GM04503 (cell line): ENCODE results near the gene ZNF865.
A peak's percentile ranks its signal among the peaks of the same experiment; 100 is the strongest.

Source experiments
- DNase-seq: peaks from one replicate; pipeline ENCODE4 v3.0.0-alpha.2; 2012; ENCODE audit warnings: low read depth

ZNF865 gene

DNA sequence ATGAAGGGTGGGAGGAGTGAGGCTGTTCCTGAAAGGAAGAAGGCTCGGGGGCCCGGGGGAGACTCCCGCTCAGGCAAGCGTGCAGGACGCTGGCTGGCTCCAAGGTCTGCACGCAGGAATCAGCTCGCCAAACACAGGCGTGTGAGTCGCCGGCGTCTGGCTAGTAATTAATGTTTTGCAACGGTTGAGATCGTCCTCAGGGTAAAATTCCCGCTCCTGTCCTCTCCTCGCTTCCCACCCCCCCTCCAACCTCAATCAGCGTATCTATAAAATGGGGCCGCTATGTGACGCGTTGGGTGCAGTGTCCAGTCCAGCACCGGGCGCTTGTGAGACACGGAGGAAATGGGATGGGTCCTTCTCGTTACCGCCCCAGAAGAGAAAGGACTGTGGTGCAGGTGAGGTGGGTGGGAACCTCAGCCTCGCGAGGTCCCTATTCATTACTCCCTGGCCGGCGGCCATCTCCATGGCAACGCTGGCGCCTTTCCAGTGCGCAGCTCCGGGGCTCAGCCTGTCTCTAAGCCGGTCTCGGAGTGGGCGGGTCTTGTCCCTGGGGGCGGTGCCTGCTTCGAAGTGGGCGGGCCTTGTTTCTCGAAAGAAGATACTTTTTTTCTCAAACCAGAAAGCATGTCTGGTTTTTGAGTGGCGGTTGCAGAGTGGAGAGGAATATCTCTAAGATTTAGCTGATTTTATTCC lies 18.3 kb upstream of the ZNF865 start:
- no peak for DNase-seq

GRCh38 chr19:55588738-55589137 lies 16.7 kb upstream of the ZNF865 start:
- no peak for DNase-seq

- no peak for DNase-seq
Observed at GRCh38 chr19:55590109-55590508, 15.3 kb upstream of the ZNF865 start.

DNA sequence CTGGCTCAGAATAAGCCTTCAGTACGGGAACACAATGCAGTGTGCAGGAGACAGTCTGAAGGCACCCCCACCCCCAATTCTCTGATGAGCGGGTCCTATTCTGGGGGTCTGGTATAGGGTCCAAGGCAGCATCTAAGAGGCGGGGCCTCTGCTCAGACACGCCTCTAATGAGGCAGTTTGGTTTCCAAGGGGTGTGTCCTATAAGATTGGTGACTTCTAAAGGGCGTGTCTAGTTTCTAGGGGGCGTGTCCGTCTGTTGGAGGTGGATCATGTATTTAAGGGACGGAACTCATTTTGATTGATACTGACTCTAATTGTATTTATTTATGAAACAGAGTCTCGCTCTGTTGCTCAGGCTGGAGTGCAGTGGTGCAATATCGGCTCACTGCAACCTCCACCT lies 14.8 kb upstream of the ZNF865 start:
- DNase-seq: no peak

DNA sequence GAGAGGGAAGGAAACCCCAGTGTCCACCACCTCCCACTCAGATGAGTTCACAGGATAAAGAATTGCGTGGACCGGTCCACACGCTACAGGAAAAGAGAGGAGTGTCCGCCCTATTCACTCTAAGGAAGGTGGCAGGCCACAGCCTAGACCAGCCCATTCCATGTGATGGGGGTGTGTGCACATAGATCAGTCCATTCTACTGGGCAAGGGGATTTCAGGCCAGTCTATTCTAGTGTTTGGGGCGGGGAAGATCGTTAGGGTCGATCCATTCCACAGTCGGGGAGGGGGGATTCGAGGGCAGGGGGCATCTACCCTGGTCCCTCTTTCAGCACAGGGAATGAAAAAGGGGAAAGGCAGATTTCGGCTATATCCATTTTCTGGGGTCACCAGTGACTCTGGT lies 13.9 kb upstream of the ZNF865 start:
- DNase-seq: no peak

DNA sequence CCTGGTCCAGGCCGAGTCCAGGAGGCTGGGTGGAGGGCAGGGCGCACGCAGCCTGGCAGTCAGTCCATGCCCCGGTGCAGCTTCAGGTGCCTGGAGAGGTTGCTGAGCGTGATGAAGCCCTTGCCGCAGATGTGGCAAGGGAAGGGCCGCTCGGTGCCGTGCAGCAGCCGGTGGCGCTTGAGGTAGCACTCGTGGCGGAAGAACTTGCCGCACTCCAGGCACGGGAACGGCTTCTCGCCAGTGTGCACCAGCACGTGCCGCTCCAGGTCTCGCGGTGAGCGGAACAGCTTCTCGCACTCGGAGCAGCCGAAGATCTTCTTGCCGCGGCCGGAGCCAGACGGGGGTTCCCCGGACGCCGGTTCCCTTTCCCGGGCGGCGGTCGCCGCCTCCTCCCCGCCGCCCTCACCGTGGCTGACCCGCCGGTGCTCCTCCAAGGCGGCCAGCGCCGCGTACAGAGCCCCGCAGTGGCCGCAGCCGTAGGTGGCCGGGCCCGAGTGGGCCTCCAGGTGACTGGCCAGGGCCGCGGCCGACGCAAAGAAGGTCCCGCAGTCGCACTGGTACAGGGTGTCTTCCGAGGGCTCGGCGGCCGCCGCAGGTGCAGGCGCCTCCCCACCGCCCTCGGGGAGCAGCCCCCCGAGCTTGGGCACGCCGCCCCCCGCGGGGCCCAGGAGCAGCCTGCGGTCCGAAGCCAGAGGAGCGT lies 12.9 kb upstream of the ZNF865 start:
- no peak for DNase-seq

DNA sequence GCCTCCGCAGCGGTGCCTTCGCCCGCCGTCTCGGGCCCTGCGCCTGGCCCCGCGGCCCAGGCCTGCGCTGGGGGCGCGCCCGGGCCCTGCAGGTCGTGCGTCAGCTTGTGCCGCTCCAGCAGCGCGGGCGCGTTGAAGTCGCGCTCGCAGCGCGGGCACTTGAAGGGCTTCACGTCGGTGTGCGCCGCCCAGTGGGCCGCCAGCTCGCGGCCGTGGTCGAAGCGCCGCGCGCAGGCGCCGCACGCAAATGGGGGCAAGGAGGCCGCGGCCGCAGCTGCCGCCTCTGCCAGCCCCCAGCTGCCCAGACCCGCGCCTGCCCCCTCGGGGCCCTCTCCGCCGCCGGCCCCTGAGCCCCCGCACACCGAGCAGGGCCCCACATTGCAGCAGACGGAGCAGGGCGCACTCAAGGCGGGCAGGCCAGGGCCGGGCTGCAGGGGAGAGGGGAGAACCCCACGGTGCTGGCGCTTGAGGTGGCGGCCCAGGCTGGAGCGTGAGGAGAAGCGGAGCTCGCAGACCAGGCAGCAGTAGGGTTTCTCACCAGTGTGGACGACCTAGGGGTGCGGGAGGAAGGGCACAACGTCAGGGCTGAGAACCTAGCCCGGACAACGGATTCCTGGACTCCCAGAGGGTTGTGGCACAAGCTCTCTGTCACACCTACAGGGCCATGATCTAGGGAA lies 12.2 kb upstream of the ZNF865 start:
- DNase-seq: no peak

GRCh38 chr19:55594996-55595545 lies 10.4 kb upstream of the ZNF865 start:
- DNase-seq: no peak

- no peak for DNase-seq
Observed at GRCh38 chr19:55596304-55596703, 9.1 kb upstream of the ZNF865 start.

DNA sequence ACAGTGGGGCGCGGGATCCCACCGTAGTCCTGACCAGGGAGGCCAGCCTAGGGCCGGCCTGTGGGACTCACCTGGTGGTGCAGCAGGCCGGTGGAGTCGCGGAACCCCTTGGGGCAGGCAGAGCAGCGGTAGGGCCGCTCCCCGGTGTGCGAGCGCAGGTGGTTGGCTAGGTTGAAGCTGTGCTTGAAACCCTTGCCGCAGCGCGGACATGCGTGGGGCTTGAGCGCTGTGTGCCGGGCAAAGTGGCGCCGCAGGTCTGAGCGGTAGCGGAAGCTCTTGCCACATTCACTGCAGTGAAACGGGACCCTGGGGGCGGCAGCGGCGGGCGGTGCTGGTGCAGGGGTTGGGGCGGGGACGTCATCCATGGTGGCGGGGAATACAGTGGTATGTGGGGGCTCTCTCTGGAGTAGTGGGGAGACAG lies 7.9 kb upstream of the ZNF865 start:
- no peak for DNase-seq

DNA sequence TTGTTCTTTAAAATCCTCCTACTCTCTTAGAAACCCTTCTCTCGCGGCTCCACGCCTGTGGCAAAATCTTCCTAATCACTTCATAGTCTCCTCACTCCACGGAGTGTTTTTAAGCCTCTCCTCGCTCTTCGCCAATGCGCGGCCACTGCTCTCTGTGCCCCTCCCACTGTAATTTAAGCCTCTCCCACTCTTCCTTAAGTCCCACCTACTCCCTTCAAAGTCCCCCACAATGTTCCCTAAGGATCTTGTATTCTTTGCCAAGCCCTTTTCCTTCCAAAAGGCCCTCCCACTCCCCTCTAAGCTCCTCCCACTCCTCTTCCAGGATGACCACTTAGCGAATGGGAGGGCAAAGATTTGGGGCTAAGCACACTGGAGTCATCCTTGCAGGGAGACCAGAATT lies 7.4 kb upstream of the ZNF865 start:
- no peak for DNase-seq

DNA sequence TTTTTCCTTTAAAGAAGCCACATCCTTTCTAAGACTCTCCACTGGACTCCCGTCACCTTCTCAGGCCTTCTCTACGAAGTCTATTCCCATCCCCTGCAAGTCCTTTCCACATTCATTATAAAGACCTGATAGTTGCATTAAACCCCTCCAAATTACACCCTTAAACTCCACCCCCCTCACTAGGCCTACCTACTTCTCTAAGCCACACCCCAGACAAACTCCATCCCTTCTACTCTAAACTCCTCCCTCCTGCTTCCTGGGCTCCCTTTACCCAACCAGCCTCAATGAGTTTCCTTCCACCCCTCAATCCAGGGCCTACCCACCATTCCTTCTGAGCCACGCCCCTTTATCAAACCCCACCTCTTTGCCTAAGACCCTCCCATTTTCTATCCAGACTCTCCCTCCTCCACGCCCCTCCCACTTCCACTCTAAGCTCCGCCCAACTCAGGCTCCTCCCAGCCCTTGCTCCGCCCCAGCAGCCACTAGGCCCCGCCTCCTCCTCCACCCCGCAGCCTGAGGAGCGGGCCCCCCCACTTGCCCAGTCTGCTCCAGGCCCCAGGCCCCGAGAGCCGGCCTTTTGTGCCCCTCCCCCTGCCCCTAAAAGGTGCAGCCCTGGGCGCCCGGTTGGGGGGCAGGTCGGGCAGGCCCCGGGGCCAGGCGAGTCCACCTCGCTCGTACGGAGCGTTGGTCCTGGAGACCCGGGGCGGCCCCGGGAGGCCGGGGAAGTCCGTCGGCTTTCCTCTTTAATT lies 6.6 kb upstream of the ZNF865 start:
- DNase-seq: peak; percentile 65

DNA sequence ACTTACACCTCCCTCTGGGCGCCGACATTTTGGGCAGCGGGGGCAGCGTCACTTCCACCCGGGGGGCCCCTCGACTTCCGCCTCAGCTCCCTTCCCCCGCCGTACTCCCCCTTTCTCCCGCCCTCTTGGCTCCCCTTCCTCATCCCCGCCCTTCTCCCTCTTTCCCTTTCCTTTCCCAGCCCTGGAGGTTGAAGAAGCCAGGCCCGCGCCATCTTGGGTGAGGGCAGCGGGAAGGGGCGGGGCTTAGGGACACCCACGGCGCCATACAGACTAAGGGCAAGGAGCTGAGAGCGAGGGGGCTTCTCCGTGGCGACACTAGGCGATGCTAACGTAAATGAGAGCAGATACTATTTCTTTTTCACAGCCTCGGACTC lies 6.0 kb upstream of the ZNF865 start, which contains the start of gene FIZ1:
Gene FIZ1, minus strand, starts transcription at position 50 of the 374 bp plus-strand sequence. CDS start 1,652 bp downstream, outside the sequence.
- peak; percentile 92 for DNase-seq

GRCh38 chr19:55599842-55600661 lies 5.4 kb upstream of the ZNF865 start, which contains the start of gene ZNF524:
TSS of gene ZNF524 (plus strand) at chr19:55600288. CDS start at chr19:55602113, 1,825 bp downstream.
- peak; percentile 80 for DNase-seq

DNA sequence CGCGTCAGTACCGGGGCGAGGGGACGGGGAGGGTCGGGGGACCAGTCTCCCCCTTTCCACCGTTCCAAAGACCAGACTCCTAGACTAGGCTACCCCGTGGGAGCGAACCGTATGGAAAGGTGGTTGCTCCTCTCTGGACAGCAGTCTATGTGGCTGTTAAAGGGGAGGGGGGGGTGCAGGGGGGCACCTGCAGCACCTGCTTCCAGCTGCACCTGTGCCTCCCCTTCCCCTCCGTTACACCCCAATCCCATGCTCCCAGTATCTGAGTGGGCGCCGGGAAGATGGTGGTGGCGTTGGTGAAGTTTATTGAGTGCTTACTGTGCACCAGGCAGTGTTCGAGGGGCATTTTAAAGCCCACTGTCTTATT lies 4.8 kb upstream of the ZNF865 start:
- DNase-seq: no peak

- no peak for DNase-seq
Observed at GRCh38 chr19:55601084-55601483, 4.4 kb upstream of the ZNF865 start.

GRCh38 chr19:55602104-55603001 lies 3.1 kb upstream of the ZNF865 start:
- no peak for DNase-seq

GRCh38 chr19:55603115-55603514 lies 2.3 kb upstream of the ZNF865 start:
- DNase-seq: no peak

GRCh38 chr19:55603581-55604292 lies 1.7 kb upstream of the ZNF865 start:
- no peak for DNase-seq
